ENCODE measurements around the gene STAT4.

- TF ChIP-seq CTCF (IDR thresholded peaks at IDR 0.05) (no peak), POLR2A (IDR thresholded peaks at IDR 0.05) (no peak)
Observed at GRCh38 chr2:191190861-191191552, 40.2 kb upstream of the STAT4 start.

Measured in thyroid gland (tissue), 4 donors.